Transverse colon (tissue), 4 donors: Measurements from ENCODE around the gene PPIC. TPM values are rescaled to one million over a fixed set of nuclear protein-coding genes. Genes with fewer than 3 reads are reported as not detected.

ENCODE experiments used
- DNase-seq: peaks from one replicate; pipeline ENCODE4 v3.0.0-alpha.2; 2019
- H3K27ac ChIP-seq, 4 donors: fragments of 200-600 bp; sonication (generic); 2 replicates each; pipeline ENCODE4 v1.5.1; 2016 to 2018; ENCODE audit warnings: inconsistent platforms in 4 of 4
- H3K27me3 ChIP-seq: fragments of 200-600 bp; sonication (generic); 2 replicates; pipeline ENCODE4 v1.5.1; 2017; ENCODE audit warnings: inconsistent platforms
- H3K36me3 ChIP-seq, 4 donors: fragments of 200-600 bp; sonication (generic); 2 replicates each; pipeline ENCODE4 v1.5.1; 2017 to 2019; ENCODE audit warnings: inconsistent platforms in 4 of 4
- H3K4me1 ChIP-seq, 4 donors: fragments of 200-600 bp; sonication (generic); 2 replicates each; pipeline ENCODE4 v1.5.1; 2017 to 2020; ENCODE audit warnings: inconsistent platforms in 4 of 4
- H3K4me3 ChIP-seq, 4 donors: fragments of 200-600 bp; sonication (generic); 1 replicate in 1 of 4; 2 replicates in 3 of 4; pipeline versions ENCODE4 v1.5.1 to v1.6.1; 2017 to 2019; ENCODE audit warnings: inconsistent platforms in 4 of 4
- H3K9me3 ChIP-seq, 2 donors: fragments of 200-600 bp; sonication (generic); 2 replicates each; pipeline ENCODE4 v1.5.1; 2017 to 2019; ENCODE audit warnings: inconsistent platforms in 2 of 2
- EP300 ChIP-seq: sonication (generic); formaldehyde crosslinking; IDR thresholded peaks from one replicate; pipeline ENCODE4 v1.6.1; 2017; ENCODE audit warnings: antibody characterized with exemption, low read depth
- POLR2A ChIP-seq: fragments of 450-650 bp; IDR thresholded peaks from one replicate; pipeline ENCODE4 v1.6.1; 2016; ENCODE audit warnings: antibody characterized with exemption, mild to moderate bottlenecking, moderate library complexity
- POLR2AphosphoS5 ChIP-seq, 3 donors: sonication (generic); formaldehyde crosslinking; IDR thresholded peaks; one replicate each; pipeline ENCODE4 v1.6.1; 2016; ENCODE audit warnings: antibody characterized with exemption in 3 of 3
- WGBS, 2 donors: methylation state at CpG; one replicate each; pipeline ENCODE4 v1.1.5; 2018; ENCODE audit warnings: low coverage in 1 of 2; 5-methylcytosine and 5-hydroxymethylcytosine counted together
- in situ Hi-C, 4 donors: fragments of 200-750 bp; cut with MboI; loops; one replicate each; pipeline versions ENCODE4 v1.15.0 to v1.15.1; 2017; ENCODE audit warnings: low sequenced_read_pairs in 3 of 4, low pct_ligation_motif_present in 1 of 4, low pct_unique_long_range_greater_than_20kb in 1 of 4
- intact Hi-C: fragments of 100-400 bp; cut with DNase I; formaldehyde crosslinking; loops from one replicate; pipeline ENCODE4 v1.15.1; 2023; ENCODE audit warnings: low total_unique reads
- total RNA-seq, 4 donors: library from RNA; depleted of rRNA; stranded (reverse); fragments of >200 nt; gene quantifications; one replicate each; pipeline ENCODE4 v1.1.0, GENCODE V29; 2016
- TF ChIP-seq, protein P1 (sequence below), 5 experiments: fragments of 200-600 bp in 3 of 5; fragments of 450-650 bp in 2 of 5; sonication (generic) in 3 of 5; IDR thresholded peaks; 1 replicate in 2 of 5; 2 replicates in 3 of 5; pipeline ENCODE4 v1.5.1; 2016 to 2017; ENCODE audit warnings: antibody characterized with exemption in 5 of 5, inconsistent platforms in 3 of 5, mild to moderate bottlenecking in 2 of 5, moderate library complexity in 1 of 5

Gene PPIC
- total RNA-seq, 4 donors from 2014 or later: 10.1 to 58.0 (median 38.8) TPM

- in situ Hi-C loops (no loop called here), intact Hi-C loops (no loop called here)
- H3K4me1 ChIP-seq: no peaks in the 10 kb centered on the region
- H3K27me3 ChIP-seq: no peaks in the 10 kb centered on the region
- WGBS, 2 donors: 60 to 83% methylated on average over 1 of the region's 1 CpG
- DNase-seq: no peak
- H3K4me3 ChIP-seq: no peak overlapping the region
- no peaks in the 10 kb centered on the region for H3K36me3 ChIP-seq
- H3K9me3 ChIP-seq: no peaks in the 10 kb centered on the region
- no peak overlapping the region for H3K27ac ChIP-seq
- TF ChIP-seq POLR2AphosphoS5 (IDR thresholded peaks at IDR 0.05) (no peak), POLR2A (no peak), EP300 (no peak)
- TF ChIP-seq, protein P1, sequence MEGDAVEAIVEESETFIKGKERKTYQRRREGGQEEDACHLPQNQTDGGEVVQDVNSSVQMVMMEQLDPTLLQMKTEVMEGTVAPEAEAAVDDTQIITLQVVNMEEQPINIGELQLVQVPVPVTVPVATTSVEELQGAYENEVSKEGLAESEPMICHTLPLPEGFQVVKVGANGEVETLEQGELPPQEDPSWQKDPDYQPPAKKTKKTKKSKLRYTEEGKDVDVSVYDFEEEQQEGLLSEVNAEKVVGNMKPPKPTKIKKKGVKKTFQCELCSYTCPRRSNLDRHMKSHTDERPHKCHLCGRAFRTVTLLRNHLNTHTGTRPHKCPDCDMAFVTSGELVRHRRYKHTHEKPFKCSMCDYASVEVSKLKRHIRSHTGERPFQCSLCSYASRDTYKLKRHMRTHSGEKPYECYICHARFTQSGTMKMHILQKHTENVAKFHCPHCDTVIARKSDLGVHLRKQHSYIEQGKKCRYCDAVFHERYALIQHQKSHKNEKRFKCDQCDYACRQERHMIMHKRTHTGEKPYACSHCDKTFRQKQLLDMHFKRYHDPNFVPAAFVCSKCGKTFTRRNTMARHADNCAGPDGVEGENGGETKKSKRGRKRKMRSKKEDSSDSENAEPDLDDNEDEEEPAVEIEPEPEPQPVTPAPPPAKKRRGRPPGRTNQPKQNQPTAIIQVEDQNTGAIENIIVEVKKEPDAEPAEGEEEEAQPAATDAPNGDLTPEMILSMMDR (IDR thresholded peaks at IDR 0.05): no peak
These were observed 24.2 kb downstream of the PPIC start for GRCh38 chr5:123012321-123012720.

- Histone ChIP-seq H3K27me3 (no peaks in the 10 kb centered on the region), H3K27ac (no peak overlapping the region), H3K36me3 (no peaks in the 10 kb centered on the region), H3K9me3 (no peaks in the 10 kb centered on the region), H3K4me1 (no peaks in the 10 kb centered on the region), H3K4me3 (no peak overlapping the region)
- intact Hi-C loops (no loop called here), in situ Hi-C loops (no loop called here)
- no peak for TF ChIP-seq EP300
- TF ChIP-seq, protein P1 (IDR thresholded peaks at IDR 0.05): no peak
- WGBS, 2 donors: 93 to 97% methylated on average over 4 to 6 of the region's 6 CpGs
- no peak for DNase-seq
These were observed 28.8 kb downstream of the PPIC start for GRCh38 chr5:123007754-123008153.

- Histone ChIP-seq H3K4me1 (no peaks in the 10 kb centered on the region), H3K4me3 (no peak overlapping the region), H3K27ac (no peak overlapping the region), H3K36me3 (no peaks in the 10 kb centered on the region), H3K27me3 (no peaks in the 10 kb centered on the region), H3K9me3 (no peaks in the 10 kb centered on the region)
- DNase-seq: no peak
- WGBS, 2 donors: 96 to 98% methylated on average over 6 of the region's 6 CpGs
- in situ Hi-C loops: no loop called here
- no peak for TF ChIP-seq POLR2AphosphoS5 (IDR thresholded peaks at IDR 0.05)
- TF ChIP-seq, protein P1 (IDR thresholded peaks at IDR 0.05): no peak
- TF ChIP-seq POLR2A: no peak
- no peak for TF ChIP-seq EP300
- intact Hi-C loops: no loop called here
These were observed 29.3 kb downstream of the PPIC start for GRCh38 chr5:123007182-123007581.

DNA sequence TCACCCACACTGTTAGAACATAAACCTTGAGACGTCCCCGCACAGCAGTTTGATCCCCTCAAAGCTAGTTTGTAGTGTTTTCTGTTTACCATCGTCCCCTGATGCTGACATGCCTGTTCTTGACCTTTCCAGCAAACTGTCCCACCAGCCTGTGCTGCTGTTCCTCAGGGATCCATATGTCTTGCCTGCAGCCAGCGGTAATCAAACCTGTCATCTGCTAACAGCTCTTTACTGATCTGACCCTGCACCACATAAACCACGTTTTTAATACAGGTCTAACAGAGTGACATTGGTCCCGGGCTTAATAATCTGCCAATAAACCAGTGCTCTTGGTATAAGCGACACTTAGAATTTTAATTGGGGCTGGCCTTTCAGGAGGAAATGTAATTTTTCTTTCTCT is 34.7 kb downstream of the PPIC start:
- in situ Hi-C loops (no loop called here), intact Hi-C loops (no loop called here)
- 74 to 84% methylated on average over 5 to 7 of the region's 7 CpGs for WGBS, 2 donors

More for the DNA sequence above, 34.7 kb downstream of the PPIC start:
- Histone ChIP-seq H3K4me3 (no peak overlapping the region), H3K9me3 (no peaks in the 10 kb centered on the region), H3K27ac (no peak overlapping the region), H3K27me3 (no peaks in the 10 kb centered on the region), H3K36me3 (no peaks in the 10 kb centered on the region), H3K4me1 (no peaks in the 10 kb centered on the region)
- no peak for DNase-seq
- TF ChIP-seq POLR2A (no peak), POLR2AphosphoS5 (IDR thresholded peaks at IDR 0.05) (no peak), EP300 (no peak)
- TF ChIP-seq, protein P1 (IDR thresholded peaks at IDR 0.05): no peak
